GM12874 (cell line): ENCODE measurements around the gene TRIM49D1.
"Not testable (repeated sequence)": the region's sequence is repeated elsewhere in the genome, so short reads cannot be mapped to it uniquely, and the experiment has no call there.

Experiments
- CTCF ChIP-seq: IDR thresholded peaks from 2 replicates; pipeline ENCODE4 v1.5.1; 2011; ENCODE audit warnings: low read depth, mild to moderate bottlenecking, control low read depth, low read length, moderate library complexity; ENCODE audit not compliant: insufficient read depth

The TRIM49D1 gene

GRCh38 chr11:89922195-89922660, at the start of gene TRIM49D1:
TSS of gene TRIM49D1 (minus strand) at chr11:89922245. CDS start at chr11:89917710, 4,535 bp downstream.
- TF ChIP-seq CTCF = no peak

- TF ChIP-seq CTCF = not testable (repeated sequence)
Observed at GRCh38 chr11:89965737-89966136, 43.7 kb upstream of the TRIM49D1 start, which contains the start of gene TRIM64. TSS of gene TRIM64 (plus strand) at chr11:89966037. CDS start at chr11:89968504, 2,467 bp downstream.

- not testable (repeated sequence) for TF ChIP-seq CTCF
Observed at GRCh38 chr11:89923764-89924163, 1.7 kb upstream of the TRIM49D1 start, which contains the start of gene TRIM49D2. TSS of gene TRIM49D2 (plus strand) at chr11:89924064. CDS start at chr11:89926762, 2,698 bp downstream.
